Activated CD4-positive, alpha-beta T cell treated with anti-CD3 and anti-CD28 coated beads for 1 hour (primary cell): Measurements from ENCODE around the gene LILRA2.
"Not testable (repeated sequence)": the region's sequence is repeated elsewhere in the genome, so short reads cannot be mapped to it uniquely, and the experiment has no call there.

Source experiments
- DNase-seq: peaks from one replicate; pipeline ENCODE4 v3.0.0-alpha.2; 2020

The LILRA2 gene

DNA sequence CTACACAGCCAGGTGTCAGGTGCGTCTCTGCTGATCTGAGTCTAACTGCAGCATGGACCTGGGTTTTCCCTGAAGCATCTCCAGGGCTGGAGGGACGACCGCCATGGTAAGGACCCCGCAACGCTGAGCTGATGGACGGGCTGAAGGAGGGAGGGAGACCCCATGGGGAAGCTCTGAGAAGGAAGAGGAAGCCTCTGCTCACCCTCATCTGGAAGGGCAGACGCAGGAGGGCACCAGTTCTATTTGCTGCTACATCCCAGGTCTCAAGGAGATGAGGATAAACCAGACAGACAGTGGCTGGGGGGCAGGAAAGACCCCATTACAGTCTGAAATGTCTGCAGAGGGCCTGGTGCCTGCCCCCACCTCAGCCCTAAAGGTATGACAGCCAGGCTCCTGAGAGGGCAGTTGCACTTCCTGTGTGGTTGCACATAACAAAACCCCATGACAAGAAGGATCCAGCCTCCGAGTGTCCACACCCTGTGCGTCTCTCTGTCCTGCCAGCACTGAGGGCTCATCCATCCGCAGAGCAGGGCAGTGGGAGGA is at the start of gene LILRA2:
Gene LILRA2 (plus strand): TSS at position 461 of the 543 bp plus-strand sequence. CDS start 89 bp downstream, outside the sequence.
- DNase-seq, result no peak

DNA sequence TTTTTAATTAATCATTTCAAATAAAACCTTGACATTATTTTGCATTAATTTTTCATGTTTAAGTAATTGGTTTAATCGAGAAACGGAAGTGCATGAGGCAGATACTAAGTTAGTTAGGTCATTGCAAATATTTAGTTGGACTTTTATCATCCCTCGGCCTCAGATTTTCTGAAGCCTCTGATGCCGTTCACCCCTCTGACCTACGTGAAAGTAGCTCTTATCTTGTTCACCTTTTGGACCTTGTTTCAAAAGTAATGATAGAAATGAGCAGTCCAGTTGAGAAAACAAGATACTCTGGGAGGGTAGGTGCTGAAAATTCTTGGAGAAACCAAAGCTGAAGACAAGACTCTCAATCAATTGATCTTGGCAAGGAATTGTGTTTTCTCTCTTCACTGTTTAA is 48.0 kb upstream of the LILRA2 start:
- DNase-seq, result no peak

DNA sequence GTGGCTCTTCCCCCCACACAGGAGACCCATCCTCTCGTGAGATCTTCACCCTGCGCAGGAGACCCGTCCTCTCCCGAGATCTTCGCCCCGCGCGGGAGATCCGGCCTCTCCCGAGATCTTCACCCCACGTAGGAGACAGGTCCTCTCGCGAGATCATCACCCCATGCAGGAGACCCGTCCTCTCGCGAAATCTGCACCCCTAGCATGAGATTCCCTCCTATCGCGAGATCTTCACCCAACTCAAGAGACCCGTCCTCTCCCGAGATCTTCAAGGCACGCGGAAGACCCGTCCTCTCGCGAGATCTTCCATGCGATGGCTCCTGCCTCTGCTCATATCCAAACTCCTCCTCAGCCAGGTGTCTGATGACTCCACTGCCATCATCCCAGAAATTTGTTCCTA is 46.6 kb upstream of the LILRA2 start:
- no peak for DNase-seq

DNA sequence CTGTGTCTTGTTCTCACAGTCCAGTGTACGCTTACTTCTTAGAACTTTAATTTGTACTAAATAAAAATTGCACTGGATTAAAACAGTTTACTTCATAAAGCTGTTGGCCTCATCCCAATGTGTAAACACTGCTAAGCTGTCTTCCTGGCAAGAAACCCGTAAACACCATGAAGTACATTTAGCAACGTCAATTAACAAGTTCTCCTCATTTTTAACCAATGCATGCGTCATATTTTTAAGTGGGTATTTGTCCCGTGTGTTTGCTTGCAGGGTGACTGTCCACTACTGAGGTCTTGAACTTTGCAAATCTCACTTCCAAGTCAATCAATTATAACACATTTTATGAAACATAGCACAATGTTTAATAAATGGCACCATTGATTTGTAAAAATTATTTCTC is 42.7 kb upstream of the LILRA2 start:
- DNase-seq, result no peak

DNA sequence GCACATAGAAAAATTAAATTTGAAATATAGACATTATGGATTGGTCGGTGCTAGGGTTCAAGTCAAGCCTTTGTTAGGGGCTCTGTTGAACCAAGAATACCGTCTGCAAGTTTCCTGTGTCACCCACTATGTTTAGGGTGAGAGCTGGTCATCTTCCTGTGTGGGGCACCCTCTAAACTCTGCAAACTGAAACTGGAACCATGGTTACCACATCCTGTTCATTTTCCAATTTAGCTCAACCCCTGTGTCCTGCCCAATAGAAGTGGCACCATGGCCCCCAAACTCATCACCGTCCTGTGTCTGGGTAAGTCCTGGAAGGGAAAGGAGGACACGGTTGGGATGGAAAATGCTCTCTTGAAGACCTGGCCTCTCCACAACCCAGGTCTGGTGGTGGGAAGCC is 41.1 kb upstream of the LILRA2 start:
- DNase-seq, result no peak

DNA sequence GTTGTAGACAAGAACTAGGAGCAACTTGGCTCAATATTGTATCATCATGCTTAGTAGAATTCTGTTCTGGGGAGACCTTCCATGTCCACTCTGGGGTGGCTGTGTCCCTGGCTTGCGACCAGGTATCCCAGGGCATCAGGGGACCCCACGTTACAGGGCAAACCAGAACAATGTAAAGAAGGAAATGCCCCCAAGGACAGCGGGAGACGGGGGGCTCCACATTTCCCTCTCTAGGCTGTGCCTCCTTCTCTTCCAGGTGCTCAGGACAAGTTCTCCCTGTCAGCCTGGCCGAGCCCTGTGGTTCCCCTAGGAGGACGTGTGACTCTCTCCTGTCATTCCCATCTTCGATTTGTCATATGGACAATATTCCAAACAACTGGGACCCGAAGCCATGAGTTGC is 40.1 kb upstream of the LILRA2 start:
- DNase-seq, result no peak

DNA sequence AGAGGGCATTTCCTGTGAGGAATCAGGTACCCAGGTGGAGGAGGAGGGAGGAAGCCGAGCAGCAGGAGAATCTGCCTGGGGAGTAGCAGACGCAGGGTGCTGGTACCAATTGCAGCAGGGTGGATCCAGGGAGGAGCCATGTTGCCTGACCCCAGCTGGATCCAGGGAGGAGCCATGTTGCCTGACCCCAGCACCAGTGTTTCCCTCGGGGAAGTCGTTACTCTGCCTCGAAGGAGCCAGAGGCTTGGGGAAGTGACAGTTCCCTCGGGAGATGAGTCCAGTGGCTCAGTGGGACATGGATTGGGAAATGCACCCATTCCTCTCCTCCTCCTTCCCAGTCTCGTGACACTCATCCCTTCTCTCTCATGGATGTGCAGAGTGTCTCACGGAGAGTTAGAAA is 39.4 kb upstream of the LILRA2 start:
- DNase-seq, result no peak

DNA sequence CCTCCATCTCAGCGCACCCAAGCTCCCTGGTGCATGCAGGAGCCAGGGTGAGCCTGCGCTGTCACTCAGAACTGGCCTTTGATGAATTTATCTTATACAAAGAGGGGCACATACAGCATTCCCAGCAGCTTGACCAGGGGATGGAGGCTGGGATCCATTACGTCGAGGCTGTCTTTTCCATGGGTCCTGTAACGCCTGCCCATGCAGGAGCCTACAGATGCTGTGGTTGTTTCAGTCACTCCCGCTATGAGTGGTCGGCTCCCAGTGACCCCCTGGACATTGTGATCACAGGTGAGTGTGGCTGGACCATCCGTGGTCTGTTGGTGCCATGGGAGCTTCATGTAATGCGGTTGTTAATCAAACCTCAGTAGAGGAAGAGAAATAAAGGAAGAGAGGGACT is 38.0 kb upstream of the LILRA2 start:
- DNase-seq, result no peak

DNA sequence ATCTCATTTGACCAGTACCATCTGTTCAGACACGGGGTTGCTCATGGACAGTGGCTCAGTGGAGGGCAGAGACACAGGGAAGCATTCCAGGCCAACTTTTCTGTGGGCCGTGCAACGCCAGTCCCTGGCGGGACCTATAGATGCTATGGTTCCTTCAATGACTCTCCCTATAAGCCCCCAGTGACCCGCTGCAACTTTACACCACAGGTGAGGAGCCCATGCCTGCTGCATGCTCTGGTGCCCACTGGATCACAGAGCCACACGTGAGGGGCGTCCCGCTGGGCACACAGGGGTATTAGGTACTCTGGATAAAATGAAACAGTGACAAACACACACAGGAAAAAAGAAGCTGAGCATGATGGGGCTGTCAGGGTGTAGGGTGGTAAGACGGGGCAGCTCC is 36.6 kb upstream of the LILRA2 start:
- no peak for DNase-seq

DNA sequence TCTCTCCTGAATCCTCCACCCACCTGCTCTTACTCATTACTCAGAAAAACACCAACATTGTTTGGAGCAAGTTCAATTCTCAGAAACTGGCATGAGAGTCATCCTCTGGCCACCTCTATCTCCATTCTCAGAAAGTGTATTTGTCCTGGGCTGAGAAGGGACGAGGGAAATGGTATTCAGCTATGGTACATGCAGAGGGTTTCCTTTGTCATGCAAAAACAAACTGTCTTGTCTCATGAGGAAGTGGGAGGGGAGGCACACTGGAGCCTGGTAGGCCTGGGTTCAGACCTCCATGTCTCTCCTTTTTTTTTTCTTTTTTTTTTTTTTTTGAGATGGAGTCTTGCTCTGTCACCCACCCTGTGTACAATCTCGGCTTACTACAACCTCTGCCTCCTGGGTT is 31.9 kb upstream of the LILRA2 start:
- no peak for DNase-seq

DNA sequence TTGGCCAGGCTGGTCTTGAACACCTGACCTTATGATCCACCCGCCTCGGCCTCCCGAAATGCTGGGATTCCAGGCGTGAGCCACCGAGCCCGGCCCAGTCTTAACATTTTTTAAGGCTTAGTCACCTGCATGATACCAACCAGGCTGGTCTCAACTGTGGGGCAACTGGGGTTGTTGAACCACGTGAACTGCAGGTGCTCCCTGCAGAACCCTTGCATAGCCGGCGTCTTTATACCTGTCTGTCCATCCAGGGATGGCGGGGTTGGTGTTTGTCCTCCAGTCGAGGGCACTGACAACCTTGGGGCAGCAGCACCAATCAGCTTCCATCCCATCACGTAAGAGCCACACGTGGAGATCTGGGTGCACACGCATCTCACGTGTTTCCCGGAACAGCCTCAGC is 24.8 kb upstream of the LILRA2 start:
- DNase-seq, result no peak

DNA sequence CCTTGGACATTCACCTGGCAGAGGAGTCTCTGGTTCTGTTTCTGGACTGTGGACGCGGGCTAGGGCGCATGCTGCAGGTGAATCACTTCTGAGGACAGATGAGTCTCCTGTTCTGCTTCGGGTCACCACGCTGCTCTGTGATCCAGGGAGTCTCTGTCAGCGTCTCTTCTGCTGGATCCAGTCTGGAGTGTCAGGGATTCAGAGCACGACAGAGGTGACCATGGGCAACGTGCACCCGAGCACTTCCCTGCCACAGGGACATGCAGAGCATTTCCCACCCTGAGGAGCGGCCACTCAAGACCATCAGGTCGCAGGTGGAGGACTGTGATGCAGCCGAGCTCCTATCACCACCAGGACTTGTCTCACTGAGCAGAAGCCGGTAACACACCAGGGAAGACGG is 24.4 kb upstream of the LILRA2 start:
- DNase-seq, result no peak

DNA sequence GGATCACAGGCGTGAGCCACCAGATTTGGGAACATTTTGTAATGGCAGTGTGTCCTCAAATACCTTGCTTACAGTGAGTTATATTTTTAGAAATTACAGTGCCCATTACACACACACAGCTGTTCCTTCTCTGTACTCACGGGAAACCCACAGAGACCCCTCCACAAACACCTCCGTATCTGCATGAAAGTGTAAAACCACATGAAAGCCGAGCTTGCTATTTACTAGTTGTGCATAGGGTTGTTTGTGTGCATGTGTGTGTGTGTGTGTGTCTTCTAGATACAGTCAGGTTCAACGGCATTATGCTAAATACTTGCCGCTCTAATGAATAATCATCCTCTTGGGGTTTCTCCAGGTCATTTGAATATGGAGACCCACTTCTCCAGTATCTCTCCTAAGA is 22.3 kb upstream of the LILRA2 start:
- DNase-seq, result no peak

DNA sequence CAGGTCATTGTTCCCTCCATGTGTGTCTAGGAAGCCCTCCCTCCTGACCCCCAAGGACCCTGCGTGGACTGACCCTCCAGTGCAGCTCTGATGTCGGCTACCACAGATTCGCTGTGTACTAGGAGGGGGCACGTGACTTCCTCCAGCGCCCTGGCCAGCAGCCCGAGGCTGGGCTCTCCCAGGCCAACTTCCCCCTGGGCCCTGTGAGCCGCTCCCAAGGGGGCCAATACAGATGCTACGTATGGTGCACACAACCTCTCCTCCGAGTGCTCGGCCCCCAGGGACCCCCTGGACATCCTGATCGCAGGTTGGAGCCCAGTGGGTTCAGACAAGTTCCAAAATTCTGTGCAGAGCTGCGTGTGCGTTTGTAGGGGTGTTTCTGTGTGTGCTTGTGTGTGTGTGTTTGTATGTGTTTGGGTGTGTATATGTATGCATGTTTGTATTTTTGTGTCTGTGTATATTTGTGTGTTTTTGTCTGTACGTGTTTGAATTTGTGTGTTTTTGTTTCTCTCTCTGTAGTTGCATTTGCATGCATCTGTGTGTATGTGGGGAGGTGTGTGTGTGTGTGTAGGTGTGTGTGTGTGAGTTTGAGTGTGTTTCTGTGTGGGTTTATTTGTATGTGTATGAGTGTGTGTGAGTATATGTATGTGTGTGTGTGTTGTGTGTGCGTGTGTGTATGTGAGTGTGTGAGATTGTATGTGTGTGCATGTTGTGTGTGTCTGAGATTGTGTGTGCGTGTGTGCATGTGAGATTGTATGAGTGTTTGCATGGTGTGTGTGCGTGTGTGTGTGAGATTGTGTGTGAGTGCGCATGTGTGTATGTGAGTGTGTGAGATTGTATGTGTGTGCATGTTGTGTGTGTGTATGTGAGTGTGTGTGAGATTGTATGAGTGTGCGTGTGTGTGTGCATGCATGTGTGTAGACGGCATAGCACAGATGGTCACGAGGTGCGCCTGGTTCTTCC is 21.4 kb upstream of the LILRA2 start:
- no peak for DNase-seq

DNA sequence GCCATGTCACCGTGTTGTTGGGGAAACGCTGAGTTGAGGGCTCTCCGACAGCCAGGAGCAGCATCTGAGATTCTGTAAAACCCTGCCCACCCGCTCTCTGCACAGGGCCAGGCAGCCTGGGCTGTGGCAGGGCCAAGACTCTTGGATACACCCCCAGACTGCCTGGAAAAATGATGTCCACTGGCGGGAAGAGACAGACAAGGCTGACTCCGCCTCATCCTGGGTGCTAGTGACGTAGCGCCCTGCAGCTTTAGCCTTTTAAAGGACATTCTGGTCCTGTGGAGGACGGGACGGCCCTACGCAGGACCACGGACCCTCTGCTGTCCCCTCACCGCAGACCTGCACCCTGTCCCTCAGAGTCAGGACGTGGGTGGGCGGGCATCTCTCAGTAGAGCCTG is 20.7 kb upstream of the LILRA2 start:
- DNase-seq, result no peak

DNA sequence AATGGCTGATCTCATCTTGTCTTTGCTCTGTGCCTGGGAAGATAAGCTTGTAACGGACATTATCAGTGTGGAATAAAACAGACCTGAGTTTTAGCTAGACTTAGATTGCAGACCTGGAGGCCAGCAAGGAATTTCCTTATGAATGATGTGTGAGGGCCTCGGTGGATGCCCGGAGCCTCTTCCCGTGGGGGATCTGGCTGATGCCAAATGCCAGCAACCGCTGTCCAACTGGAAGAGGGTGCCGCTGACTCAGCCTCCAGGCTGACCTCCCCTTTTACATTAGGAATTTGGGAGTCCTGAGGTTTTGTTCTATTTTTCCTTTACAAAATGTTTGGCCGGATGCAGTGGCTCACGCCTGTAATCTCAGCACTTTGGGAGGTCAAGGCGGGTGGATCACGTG is 19.6 kb upstream of the LILRA2 start:
- DNase-seq, result no peak

DNA sequence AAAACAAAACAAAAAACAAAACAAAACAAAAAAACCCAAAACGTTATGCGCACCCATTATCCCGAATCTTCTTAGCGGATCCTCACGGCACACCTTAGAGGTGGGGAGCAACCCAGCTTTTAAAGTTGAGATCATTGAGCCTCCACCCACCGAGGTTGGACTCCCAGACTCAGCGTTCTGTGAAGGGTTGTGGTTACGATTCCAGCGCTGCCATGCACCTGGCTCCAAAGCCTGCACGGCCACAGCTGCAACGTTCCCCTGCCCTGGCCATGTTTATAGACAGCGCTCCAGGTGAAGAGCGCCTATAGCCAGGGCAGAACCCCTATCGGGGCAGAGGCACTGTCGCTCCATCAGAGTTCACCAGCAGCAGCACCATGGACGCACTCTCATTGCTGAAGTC is 18.7 kb upstream of the LILRA2 start:
- no peak for DNase-seq

DNA sequence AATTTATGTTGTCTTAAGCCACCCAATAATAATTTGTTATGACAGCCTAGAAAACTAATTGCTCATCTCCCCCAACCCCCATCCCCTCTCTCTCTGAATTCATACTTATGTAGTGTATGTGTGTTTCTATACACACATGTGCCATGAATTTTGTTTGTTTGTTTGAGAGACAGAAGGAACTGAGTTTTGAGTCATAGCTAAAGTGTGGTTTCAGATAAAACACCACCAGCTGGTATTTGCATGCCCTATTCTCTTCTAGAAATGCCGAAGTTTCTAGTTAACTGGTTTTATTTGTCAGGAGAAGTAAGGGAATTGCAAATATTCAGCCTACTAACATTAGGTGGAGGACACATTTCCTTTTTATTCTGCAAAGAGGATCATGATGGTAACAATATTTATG is 17.4 kb upstream of the LILRA2 start:
- no peak for DNase-seq

DNA sequence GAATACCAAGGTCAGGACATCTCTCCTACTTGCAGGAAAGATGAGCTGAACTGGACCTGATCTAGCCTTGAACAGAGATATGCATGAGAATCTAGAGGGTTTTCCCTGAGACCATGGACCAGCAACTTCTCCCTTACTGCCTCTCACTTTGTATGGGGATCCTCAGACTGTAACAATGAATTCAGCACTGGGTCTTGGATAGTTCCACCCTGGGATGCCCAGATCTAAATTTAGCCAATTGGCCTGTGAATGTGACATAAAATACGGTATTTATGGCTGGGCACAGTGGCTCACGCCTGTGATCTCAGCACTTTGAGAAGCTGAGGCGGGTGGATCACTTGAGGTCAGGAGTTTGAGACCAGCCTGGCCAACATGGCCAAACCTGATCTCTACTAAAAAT is 15.3 kb upstream of the LILRA2 start:
- DNase-seq, result no peak

DNA sequence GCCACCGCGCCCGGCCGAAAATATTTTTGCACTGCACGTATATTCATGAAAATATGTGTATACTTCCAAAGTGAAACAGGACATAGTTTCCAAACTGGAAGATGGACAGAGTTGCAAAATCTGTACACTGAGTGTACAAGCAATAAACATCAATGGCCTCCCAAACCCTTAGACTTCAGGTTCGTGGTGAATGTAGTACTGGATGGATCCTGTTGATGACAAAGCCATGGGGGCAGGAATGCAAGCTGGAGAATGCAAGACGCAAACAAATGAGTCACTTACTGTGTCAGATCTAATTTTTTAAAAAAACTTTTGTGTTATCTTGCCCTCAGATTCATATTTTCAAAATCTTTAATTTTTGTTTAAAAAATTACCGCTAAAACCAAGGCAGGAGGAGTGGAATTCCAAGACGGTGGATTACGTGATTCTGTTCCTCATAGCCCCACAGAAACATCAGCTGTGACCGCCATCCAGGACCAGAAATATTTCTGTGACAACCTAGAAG is 12.7 kb upstream of the LILRA2 start:
- DNase-seq, result no peak

DNA sequence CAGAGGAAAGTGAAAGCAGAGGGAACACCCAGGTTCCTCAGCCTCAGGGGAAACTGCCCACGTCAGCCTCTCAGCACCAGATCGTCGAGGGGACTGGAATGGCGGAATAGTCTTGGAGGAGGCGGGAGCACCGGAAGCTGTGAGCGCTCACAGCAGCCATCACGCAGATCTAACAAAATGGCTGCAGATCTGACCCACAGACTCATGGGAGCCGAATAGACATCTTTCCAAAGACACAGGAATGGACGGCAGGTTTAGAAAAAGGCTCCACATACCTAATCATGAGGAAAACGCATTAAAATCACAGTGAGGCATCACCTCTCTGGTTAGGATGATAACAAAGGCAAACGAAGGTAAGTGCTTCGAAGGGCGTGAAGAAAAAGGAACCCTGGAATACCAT is 11.8 kb upstream of the LILRA2 start:
- no peak for DNase-seq

DNA sequence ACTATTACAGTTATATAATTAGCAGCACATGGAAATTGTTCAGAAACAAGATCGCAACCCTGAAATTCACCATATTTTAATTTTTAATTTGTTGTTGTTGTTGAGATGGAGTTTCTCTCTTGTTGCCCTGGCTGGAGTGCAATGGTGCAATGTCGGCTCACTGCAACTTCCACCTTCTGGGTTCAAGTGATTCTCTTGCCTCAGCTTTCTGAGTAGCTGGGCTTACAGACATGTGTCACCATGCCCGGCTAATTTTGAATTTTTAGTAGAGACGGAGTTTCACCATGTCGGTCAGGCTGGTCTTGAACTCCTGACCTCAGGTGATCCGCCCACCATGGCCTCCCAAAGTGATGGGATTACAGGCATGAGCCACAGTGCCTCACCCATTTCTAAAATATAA is 10.4 kb upstream of the LILRA2 start:
- not testable (repeated sequence) for DNase-seq

DNA sequence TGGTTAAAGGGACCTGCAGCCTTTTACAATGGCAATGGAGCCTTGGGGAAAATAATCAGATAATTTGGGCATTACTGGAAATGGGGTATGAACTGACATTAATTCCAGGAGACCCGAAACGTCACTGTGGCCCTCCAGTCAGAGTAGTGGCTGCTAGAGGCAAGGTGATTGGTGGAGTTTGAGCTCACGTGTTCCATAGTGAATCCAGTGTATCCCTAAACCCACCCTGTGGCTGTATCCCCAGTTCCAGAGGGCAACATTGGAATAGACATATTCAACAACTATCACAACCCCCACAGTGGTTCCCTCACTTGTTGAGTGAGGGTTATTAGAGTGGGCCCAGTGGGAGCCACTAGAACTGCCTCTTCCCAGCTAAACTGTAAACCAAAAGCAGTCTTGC is 3.3 kb upstream of the LILRA2 start:
- no peak for DNase-seq
